Cardiac muscle cell (in vitro differentiated cells and primary cell): Measurements from ENCODE around the gene SPRR1B. TPM values are rescaled to one million over a fixed set of nuclear protein-coding genes. Genes with fewer than 3 reads are reported as not detected.

Source experiments
- DNase-seq, 2 donors: peaks; one replicate each; pipeline versions ENCODE4 v3.0.0 to v3.0.0-alpha.2; 2010 to 2017; ENCODE audit warnings: low read depth in 1 of 2, low spot score in 1 of 2
- H3K27ac ChIP-seq: fragments of 200-600 bp; sonication (generic); 2 replicates; pipeline ENCODE4 v1.5.1; 2016
- H3K27me3 ChIP-seq: fragments of 200-600 bp; sonication (generic); 2 replicates; pipeline ENCODE4 v1.6.0; 2016; ENCODE audit warnings: control low read depth
- H3K36me3 ChIP-seq: fragments of 200-600 bp; sonication (generic); 2 replicates; pipeline ENCODE4 v1.5.1; 2016; ENCODE audit warnings: control low read depth
- H3K4me1 ChIP-seq: fragments of 200-600 bp; sonication (generic); 2 replicates; pipeline ENCODE4 v1.8.1; 2017; ENCODE audit warnings: low read depth, mild to moderate bottlenecking, mixed run types
- H3K4me3 ChIP-seq: fragments of 200-600 bp; sonication (generic); 2 replicates; pipeline ENCODE4 v1.5.1; 2016; ENCODE audit warnings: mild to moderate bottlenecking
- H3K9me3 ChIP-seq: fragments of 200-600 bp; sonication (generic); 2 replicates; pipeline ENCODE4 v1.5.1; 2017; ENCODE audit warnings: low read depth, mild to moderate bottlenecking, control low read depth
- polyA plus RNA-seq: library from polyadenylated mRNA; unstranded; fragments of >200 nt; fragmentation: Nextera tagmentation; extraction: Ambion mirVana; gene quantifications from 2 replicates; pipeline ENCODE4 v1.2.1, GENCODE V29; 2016
- total RNA-seq: library from RNA; depleted of rRNA; stranded (reverse); fragments of >200 nt; gene quantifications from 2 replicates; pipeline ENCODE4 v1.2.3, GENCODE V29; 2016
- TF ChIP-seq, protein P1 (sequence below): IDR thresholded peaks from 2 replicates; pipeline ENCODE4 v1.5.1; 2012; ENCODE audit warnings: low read depth, mild to moderate bottlenecking, low read length

The SPRR1B gene
- total and polyA plus RNA-seq, 2 experiments from 2014 or later: not detected

DNA sequence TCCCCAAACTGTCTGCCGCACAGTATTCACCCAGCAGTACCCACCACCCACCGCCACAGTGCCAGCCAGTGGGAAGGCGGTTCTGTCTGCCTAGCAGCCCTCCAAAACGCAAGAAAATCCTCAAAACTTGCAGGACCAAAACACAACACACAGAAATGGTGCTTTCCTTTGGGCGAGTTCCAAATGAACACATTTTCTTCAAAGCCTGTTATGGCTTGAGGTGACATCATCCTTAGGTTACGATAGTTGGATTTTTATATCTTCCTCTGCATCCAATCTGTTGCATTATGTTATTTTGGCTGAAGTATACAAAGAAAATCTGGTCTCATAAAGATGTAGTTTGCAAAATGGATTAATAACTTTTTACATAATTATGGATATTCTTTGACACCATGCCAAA is 37.8 kb upstream of the SPRR1B start:
- Histone ChIP-seq H3K36me3 (no peaks in the 10 kb centered on the region), H3K27ac (no peak overlapping the region), H3K27me3 (no peaks in the 10 kb centered on the region), H3K9me3 (no peaks in the 10 kb centered on the region), H3K4me3 (no peak overlapping the region), H3K4me1 (no peaks in the 10 kb centered on the region)
- TF ChIP-seq, protein P1, sequence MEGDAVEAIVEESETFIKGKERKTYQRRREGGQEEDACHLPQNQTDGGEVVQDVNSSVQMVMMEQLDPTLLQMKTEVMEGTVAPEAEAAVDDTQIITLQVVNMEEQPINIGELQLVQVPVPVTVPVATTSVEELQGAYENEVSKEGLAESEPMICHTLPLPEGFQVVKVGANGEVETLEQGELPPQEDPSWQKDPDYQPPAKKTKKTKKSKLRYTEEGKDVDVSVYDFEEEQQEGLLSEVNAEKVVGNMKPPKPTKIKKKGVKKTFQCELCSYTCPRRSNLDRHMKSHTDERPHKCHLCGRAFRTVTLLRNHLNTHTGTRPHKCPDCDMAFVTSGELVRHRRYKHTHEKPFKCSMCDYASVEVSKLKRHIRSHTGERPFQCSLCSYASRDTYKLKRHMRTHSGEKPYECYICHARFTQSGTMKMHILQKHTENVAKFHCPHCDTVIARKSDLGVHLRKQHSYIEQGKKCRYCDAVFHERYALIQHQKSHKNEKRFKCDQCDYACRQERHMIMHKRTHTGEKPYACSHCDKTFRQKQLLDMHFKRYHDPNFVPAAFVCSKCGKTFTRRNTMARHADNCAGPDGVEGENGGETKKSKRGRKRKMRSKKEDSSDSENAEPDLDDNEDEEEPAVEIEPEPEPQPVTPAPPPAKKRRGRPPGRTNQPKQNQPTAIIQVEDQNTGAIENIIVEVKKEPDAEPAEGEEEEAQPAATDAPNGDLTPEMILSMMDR: no peak
- DNase-seq: no peak

- DNase-seq: no peak
- no peaks in the 10 kb centered on the region for H3K27me3 ChIP-seq
- H3K36me3 ChIP-seq: no peaks in the 10 kb centered on the region
- TF ChIP-seq, protein P1: no peak
- no peak overlapping the region for H3K4me3 ChIP-seq
- H3K9me3 ChIP-seq: no peaks in the 10 kb centered on the region
- H3K27ac ChIP-seq: no peak overlapping the region
- H3K4me1 ChIP-seq: no peaks in the 10 kb centered on the region
These were observed 35.2 kb upstream of the SPRR1B start for GRCh38 chr1:152995842-152996241.

DNA sequence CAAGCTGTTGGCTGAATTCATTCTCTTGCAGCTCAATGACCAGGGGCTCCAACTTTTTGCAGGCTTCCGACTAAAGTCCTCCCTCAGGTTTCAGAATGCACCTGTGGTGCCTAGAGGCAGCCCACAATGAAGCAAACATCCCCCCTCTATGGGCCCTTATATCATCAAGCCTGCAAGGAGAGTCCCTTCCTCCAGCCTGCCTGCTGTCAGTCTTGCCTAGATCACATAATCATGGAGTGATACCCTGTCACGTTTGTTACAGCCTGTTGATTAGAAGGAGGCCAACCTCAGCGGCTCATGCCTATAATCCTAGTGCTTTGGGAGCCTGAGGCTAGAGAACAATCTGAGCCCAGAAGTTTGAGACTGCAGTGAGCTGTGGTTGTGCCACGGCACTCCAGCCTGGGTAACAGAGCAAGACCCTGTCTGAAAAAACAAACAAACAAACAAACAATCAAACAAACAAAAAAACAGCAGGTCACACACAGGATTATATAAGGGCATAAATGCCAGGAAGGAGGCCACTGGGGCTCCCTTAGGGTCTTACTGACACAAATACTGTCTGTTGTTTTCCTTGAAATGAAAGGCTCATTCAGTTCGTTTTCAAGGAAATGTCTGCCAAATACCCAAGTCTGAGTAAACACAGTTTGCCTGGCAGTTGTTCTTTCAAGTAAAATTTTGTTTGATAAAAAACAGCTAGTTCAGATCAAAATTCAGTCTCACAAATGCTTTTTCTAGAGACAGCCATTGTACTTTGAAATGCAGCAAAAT is 34.2 kb upstream of the SPRR1B start:
- H3K9me3 ChIP-seq: no peaks in the 10 kb centered on the region
- no peak for DNase-seq
- no peak overlapping the region for H3K27ac ChIP-seq
- H3K4me3 ChIP-seq: no peak overlapping the region
- no peaks in the 10 kb centered on the region for H3K27me3 ChIP-seq
- no peaks in the 10 kb centered on the region for H3K4me1 ChIP-seq
- TF ChIP-seq, protein P1: no peak
- no peaks in the 10 kb centered on the region for H3K36me3 ChIP-seq

- Histone ChIP-seq H3K9me3 (no peaks in the 10 kb centered on the region), H3K27me3 (no peaks in the 10 kb centered on the region), H3K4me3 (no peak overlapping the region), H3K4me1 (no peaks in the 10 kb centered on the region), H3K27ac (no peak overlapping the region), H3K36me3 (no peaks in the 10 kb centered on the region)
- TF ChIP-seq, protein P1: no peak
- no peak for DNase-seq
These were observed 33.1 kb upstream of the SPRR1B start for GRCh38 chr1:152997901-152998300.

DNA sequence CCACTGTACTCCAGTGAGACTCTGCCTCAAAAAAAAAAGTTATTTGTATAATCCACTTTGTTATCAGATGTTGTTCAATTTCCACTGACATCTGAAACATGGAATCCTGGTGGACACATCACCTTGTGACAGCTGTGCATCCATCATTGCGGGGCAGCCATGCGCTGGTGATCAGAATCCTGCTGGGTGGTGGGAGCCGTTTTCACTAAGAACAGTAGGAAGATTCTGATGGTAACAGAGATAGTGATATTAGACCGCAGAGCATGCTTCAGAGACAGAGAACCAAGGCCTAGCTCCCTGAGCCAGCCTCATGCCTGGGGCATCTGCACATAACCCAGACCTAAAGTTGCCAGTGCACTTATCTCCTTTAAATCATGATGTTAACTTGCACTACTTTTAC is 32.5 kb upstream of the SPRR1B start:
- Histone ChIP-seq H3K36me3 (no peaks in the 10 kb centered on the region), H3K9me3 (no peaks in the 10 kb centered on the region), H3K4me3 (no peak overlapping the region), H3K27me3 (no peaks in the 10 kb centered on the region), H3K27ac (no peak overlapping the region), H3K4me1 (no peaks in the 10 kb centered on the region)
- TF ChIP-seq, protein P1: no peak
- no peak for DNase-seq

DNA sequence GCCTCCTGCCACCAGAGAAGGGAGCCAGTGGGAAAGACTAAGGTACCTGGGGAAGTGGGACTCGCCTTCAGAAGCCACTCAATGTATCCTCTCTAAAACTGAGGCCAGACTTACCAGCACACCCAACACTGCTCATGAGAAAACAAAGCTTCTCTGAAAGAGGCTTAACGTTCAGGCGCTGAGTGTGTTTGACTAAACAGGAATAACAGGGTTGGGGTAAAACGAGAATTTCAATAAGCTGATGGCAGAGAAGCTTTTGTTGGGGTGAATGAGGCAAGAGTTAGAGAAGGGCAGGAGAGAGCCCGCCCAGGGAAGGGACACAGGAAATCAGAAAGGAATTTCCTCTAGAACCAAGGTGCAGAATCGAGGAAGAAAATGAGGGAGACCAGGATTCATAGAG is 31.2 kb upstream of the SPRR1B start:
- H3K27ac ChIP-seq: no peak overlapping the region
- no peaks in the 10 kb centered on the region for H3K36me3 ChIP-seq
- H3K27me3 ChIP-seq: no peaks in the 10 kb centered on the region
- DNase-seq: no peak
- H3K9me3 ChIP-seq: no peaks in the 10 kb centered on the region
- no peak overlapping the region for H3K4me3 ChIP-seq
- H3K4me1 ChIP-seq: no peaks in the 10 kb centered on the region
- TF ChIP-seq, protein P1: no peak
